ENCODE data around the gene VSIR.

Gene VSIR

GRCh38 chr10:71755179-71755879, 18.0 kb downstream of the VSIR start:
- no peak overlapping the region for H3K4me3 ChIP-seq (ENCODE audit: low read length)
- TF ChIP-seq CTCF (conservative IDR thresholded peaks at IDR 0.05; ENCODE audit: low read length) = no peak
- DNase-seq (ENCODE audit: low read depth) = no peak

- no peak overlapping the region for H3K4me3 ChIP-seq (ENCODE audit: low read length)
- TF ChIP-seq CTCF (conservative IDR thresholded peaks at IDR 0.05; ENCODE audit: low read length) = no peak
- no peak for DNase-seq (ENCODE audit: low read depth)
Measured at GRCh38 chr10:71754562-71754961, 18.8 kb downstream of the VSIR start.

GRCh38 chr10:71753960-71754505, 19.3 kb downstream of the VSIR start:
- no peak overlapping the region for H3K4me3 ChIP-seq (ENCODE audit: low read length)
- no peak for DNase-seq (ENCODE audit: low read depth)

GRCh38 chr10:71753091-71753959, 20.0 kb downstream of the VSIR start:
- no peak for TF ChIP-seq CTCF (conservative IDR thresholded peaks at IDR 0.05; ENCODE audit: low read length)
- no peak overlapping the region for H3K4me3 ChIP-seq (ENCODE audit: low read length)
- no peak for DNase-seq (ENCODE audit: low read depth)

More at GRCh38 chr10:71753960-71754505, 19.3 kb downstream of the VSIR start:
- TF ChIP-seq CTCF (conservative IDR thresholded peaks at IDR 0.05; ENCODE audit: low read length) = no peak

GRCh38 chr10:71752391-71753090, 20.8 kb downstream of the VSIR start:
- DNase-seq (ENCODE audit: low read depth) = no peak
- H3K4me3 ChIP-seq (ENCODE audit: low read length) = no peak overlapping the region
- TF ChIP-seq CTCF (conservative IDR thresholded peaks at IDR 0.05; ENCODE audit: low read length) = no peak

- no peak for TF ChIP-seq CTCF (conservative IDR thresholded peaks at IDR 0.05; ENCODE audit: low read length)
- no peak overlapping the region for H3K4me3 ChIP-seq (ENCODE audit: low read length)
- DNase-seq (ENCODE audit: low read depth) = no peak
Measured at GRCh38 chr10:71751515-71752224, 21.6 kb downstream of the VSIR start.

All from AG10803 (cell line).